Neural cell (in vitro differentiated cells): ENCODE measurements around the gene AQP5.

ENCODE experiments used
- EP300 ChIP-seq: fragments of 450-650 bp; conservative IDR thresholded peaks from 2 replicates; pipeline ENCODE4 v1.6.1; 2014; ENCODE audit warnings: antibody characterized with exemption, mild to moderate bottlenecking, moderate library complexity; ENCODE audit not compliant: poor library complexity, severe bottlenecking
- TAF1 ChIP-seq: IDR thresholded peaks from 2 replicates; pipeline ENCODE4 v1.6.1; 2012; ENCODE audit warnings: low read depth

DNA sequence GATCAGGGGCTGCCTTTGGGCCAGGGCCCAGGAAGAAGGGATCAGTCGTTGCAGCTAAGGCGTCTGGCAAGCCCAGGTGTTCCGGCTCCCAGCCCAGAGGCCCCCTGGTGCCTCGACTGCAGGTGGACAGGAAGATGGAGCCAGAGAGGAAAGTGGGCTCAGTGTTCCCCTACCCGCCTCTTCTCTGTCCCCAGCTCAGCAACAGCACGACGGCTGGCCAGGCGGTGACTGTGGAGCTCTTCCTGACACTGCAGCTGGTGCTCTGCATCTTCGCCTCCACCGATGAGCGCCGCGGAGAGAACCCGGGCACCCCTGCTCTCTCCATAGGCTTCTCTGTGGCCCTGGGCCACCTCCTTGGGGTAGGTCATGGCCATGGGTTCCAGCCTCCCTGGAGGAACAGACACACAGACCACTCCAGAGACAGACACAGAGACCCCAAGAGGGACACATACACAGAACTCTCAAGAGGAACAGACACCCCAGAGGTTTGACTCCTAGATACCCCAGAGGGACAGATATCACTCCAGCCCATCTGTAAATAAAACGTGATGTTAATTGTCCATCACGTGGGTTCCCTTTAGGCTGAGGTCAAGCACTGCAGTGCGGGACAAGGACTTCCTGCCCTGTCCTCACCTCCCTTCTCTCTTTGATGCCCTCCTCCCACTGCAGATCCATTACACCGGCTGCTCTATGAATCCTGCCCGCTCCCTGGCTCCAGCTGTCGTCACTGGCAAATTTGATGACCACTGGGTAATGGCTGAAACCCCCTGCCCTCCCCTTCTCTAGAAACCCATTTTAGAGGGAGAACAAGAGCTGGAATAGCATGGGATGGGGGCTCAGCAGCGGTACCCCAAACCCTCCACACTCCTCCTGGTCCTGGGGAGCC lies 7.5 kb upstream of the AQP5 start:
- TF ChIP-seq EP300 = no peak
- no peak for TF ChIP-seq TAF1
